Mucosa of descending colon (tissue), 3 donors: ENCODE data around the gene CCN5. TPM values are rescaled to one million over a fixed set of nuclear protein-coding genes. Genes with fewer than 3 reads are reported as not detected.
A peak's percentile ranks its signal among the peaks of the same experiment; 100 is the strongest.
"Not testable (repeated sequence)": the region's sequence is repeated elsewhere in the genome, so short reads cannot be mapped to it uniquely, and the experiment has no call there.

Experiments used
- ATAC-seq: fragments of 200-7000 bp; cut with Tn5 transposase; one replicate; pipeline ENCODE4 v1.9.1; 2020; ENCODE audit warnings: mild to moderate bottlenecking, moderate library complexity
- DNase-seq, 3 donors: peaks; one replicate each; pipeline ENCODE4 v3.0.0-alpha.2; 2020
- H3K36me3 ChIP-seq: fragments of 200-600 bp; one replicate; pipeline ENCODE4 v1.8.0; 2021; ENCODE audit warnings: low read depth, mild to moderate bottlenecking
- H3K4me1 ChIP-seq: fragments of 200-600 bp; one replicate; pipeline ENCODE4 v1.8.0; 2021; ENCODE audit warnings: low read depth, mild to moderate bottlenecking
- H3K4me3 ChIP-seq: fragments of 200-600 bp; one replicate; pipeline ENCODE4 v1.8.0; 2021; ENCODE audit warnings: mild to moderate bottlenecking
- H3K9me3 ChIP-seq: fragments of 200-600 bp; one replicate; pipeline ENCODE4 v1.8.0; 2021; ENCODE audit warnings: mild to moderate bottlenecking
- intact Hi-C, 2 donors: fragments of 100-400 bp; cut with DNase I in 1 of 2; cut with micrococcal nuclease in 1 of 2; formaldehyde crosslinking; loops; one replicate each; pipeline versions ENCODE4 v1.11.0 to v1.11.1; 2022; cut with DNase I, micrococcal nuclease
- total RNA-seq, 3 donors: library from RNA; stranded (reverse); fragmentation: NEBNext Ultra II Directional in 2 of 3; extraction: Animal tissue kit (Norgen Biotek cat#: 25700) in 2 of 3; gene quantifications; one replicate each; pipeline versions ENCODE4 v1.2.1 to v1.2.4, GENCODE V29; 2021 to 2023
- TF ChIP-seq, protein P1 (sequence below): fragments of 200-600 bp; IDR thresholded peaks from one replicate; pipeline ENCODE4 v1.8.0; 2022; ENCODE audit warnings: antibody characterized with exemption, mild to moderate bottlenecking
- donor health status: DM: no; HTN: no; CAD: no; lungs with moderate emphysema.
- donor health status: DM: no; HTN: no; CAD: no.
- donor health status: DM: no; HTN: yes; CAD: no.

Gene CCN5
- total RNA-seq, 3 donors from 2014 or later, result 1.7 to 6.3 (median 4.2) TPM

GRCh38 chr20:44759595-44759994 lies 44.4 kb downstream of the CCN5 start:
- DNase-seq (no peak), ATAC-seq (no peak)
- H3K9me3 ChIP-seq, result no peaks in the 10 kb centered on the region
- H3K4me1 ChIP-seq, result no peaks in the 10 kb centered on the region
- no peak overlapping the region for H3K4me3 ChIP-seq
- no peaks in the 10 kb centered on the region for H3K36me3 ChIP-seq
- TF ChIP-seq, protein P1, sequence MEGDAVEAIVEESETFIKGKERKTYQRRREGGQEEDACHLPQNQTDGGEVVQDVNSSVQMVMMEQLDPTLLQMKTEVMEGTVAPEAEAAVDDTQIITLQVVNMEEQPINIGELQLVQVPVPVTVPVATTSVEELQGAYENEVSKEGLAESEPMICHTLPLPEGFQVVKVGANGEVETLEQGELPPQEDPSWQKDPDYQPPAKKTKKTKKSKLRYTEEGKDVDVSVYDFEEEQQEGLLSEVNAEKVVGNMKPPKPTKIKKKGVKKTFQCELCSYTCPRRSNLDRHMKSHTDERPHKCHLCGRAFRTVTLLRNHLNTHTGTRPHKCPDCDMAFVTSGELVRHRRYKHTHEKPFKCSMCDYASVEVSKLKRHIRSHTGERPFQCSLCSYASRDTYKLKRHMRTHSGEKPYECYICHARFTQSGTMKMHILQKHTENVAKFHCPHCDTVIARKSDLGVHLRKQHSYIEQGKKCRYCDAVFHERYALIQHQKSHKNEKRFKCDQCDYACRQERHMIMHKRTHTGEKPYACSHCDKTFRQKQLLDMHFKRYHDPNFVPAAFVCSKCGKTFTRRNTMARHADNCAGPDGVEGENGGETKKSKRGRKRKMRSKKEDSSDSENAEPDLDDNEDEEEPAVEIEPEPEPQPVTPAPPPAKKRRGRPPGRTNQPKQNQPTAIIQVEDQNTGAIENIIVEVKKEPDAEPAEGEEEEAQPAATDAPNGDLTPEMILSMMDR, result no peak
- intact Hi-C loops, result no loop called here

- intact Hi-C loops, result no loop called here
- no peak for ATAC-seq
- DNase-seq, result no peak
Measured at GRCh38 chr20:44761423-44761822, 46.3 kb downstream of the CCN5 start.

GRCh38 chr20:44762466-44763140 lies 47.4 kb downstream of the CCN5 start:
- no peak for ATAC-seq
- intact Hi-C loops, result no loop called here
- Histone ChIP-seq H3K4me1 (no peaks in the 10 kb centered on the region), H3K36me3 (no peaks in the 10 kb centered on the region), H3K9me3 (no peaks in the 10 kb centered on the region), H3K4me3 (no peak overlapping the region)
- DNase-seq, result no peak
- TF ChIP-seq, protein P1, result no peak

More at GRCh38 chr20:44761423-44761822, 46.3 kb downstream of the CCN5 start:
- no peaks in the 10 kb centered on the region for H3K36me3 ChIP-seq
- H3K4me1 ChIP-seq, result no peaks in the 10 kb centered on the region
- H3K9me3 ChIP-seq, result no peaks in the 10 kb centered on the region
- H3K4me3 ChIP-seq, result no peak overlapping the region
- TF ChIP-seq, protein P1, result no peak

DNA sequence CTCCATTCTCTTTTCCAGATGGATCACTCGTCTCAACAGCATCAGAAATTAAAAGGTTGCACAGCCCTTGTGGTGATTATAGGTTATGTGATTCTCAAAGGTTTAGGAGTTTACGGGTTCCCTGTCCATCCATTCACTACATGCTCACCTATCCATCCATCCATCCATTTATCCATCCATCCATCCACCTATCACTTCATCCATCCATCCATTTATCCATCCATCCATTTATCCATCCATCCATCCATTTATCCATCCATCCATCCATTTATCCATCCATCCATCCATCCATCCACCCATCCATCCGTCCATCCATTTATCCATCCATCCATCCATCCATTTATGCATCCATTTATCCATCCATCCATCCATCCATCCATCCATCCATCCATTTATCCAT lies 48.6 kb downstream of the CCN5 start:
- H3K4me3 ChIP-seq, intact Hi-C loops, H3K36me3 ChIP-seq, ATAC-seq, H3K4me1 ChIP-seq, DNase-seq, H3K9me3 ChIP-seq: not testable (repeated sequence)

GRCh38 chr20:44765091-44765490 lies 49.9 kb downstream of the CCN5 start:
- no peak for DNase-seq
- Histone ChIP-seq H3K9me3 (no peaks in the 10 kb centered on the region), H3K4me1 (no peaks in the 10 kb centered on the region), H3K4me3 (no peak overlapping the region), H3K36me3 (no peaks in the 10 kb centered on the region)
- ATAC-seq, result no peak
- TF ChIP-seq, protein P1, result no peak
- intact Hi-C loops, result no loop called here

GRCh38 chr20:44765701-44766347 lies 50.7 kb downstream of the CCN5 start:
- DNase-seq, result no peak
- intact Hi-C loops, result no loop called here
- ATAC-seq, result peak; percentile 16

More at GRCh38 chr20:44765701-44766347, 50.7 kb downstream of the CCN5 start:
- H3K4me3 ChIP-seq, result no peak overlapping the region
- H3K4me1 ChIP-seq, result no peaks in the 10 kb centered on the region
- no peaks in the 10 kb centered on the region for H3K9me3 ChIP-seq
- H3K36me3 ChIP-seq, result no peaks in the 10 kb centered on the region
- TF ChIP-seq, protein P1, result no peak
